ENCODE measurements around the gene RBM47.

RBM47 gene

GRCh38 chr4:40583850-40584439 is 45.7 kb downstream of the RBM47 start:
- H2AFZ ChIP-seq (ENCODE audit: low read length): no peak overlapping the region
- no peak overlapping the region for H4K8ac ChIP-seq (ENCODE audit: low read depth, low read length)
- no peak overlapping the region for H2BK5ac ChIP-seq (ENCODE audit: low read length)
- H3K9me3 ChIP-seq (replicated peaks in 1 of 2; ENCODE audit: control insufficient read depth in 2 of 2, insufficient read depth in 1 of 2, low read depth in 1 of 2, low read length in 2 of 2): no peaks in the 10 kb centered on the region
- H4K91ac ChIP-seq (ENCODE audit: low read depth, low read length, poor library complexity): no peak overlapping the region
- peak overlapping the region; percentile 34 for H3K18ac ChIP-seq (ENCODE audit: low read length)
- H3K14ac ChIP-seq (ENCODE audit: low read length): no peak overlapping the region
- no CpG with 5 or more reads among the region's 9 CpGs for WGBS, 2 donors (ENCODE audit: extremely low coverage in 2 of 2, insufficient read length in 2 of 2, insufficient replicate concordance in 1 of 2)
- H3K27me3 ChIP-seq (ENCODE audit: control insufficient read depth in 3 of 3, insufficient read depth in 3 of 3, low read depth in 1 of 3, low read length in 3 of 3): no peaks in the 10 kb centered on the region
- no peak overlapping the region for H2BK120ac ChIP-seq (ENCODE audit: low read depth, low read length)
- no peak overlapping the region for H3K23ac ChIP-seq (ENCODE audit: low read depth, low read length, poor library complexity)
- H3K4me2 ChIP-seq (ENCODE audit: insufficient read depth, low read length, poor library complexity, severe bottlenecking): no peak overlapping the region
- no peak overlapping the region for H3K27ac ChIP-seq (replicated peaks; ENCODE audit: low read length)
- H3K4me3 ChIP-seq (ENCODE audit: low read length in 2 of 2): no peak overlapping the region
- H3K4ac ChIP-seq (ENCODE audit: low read length): no peak overlapping the region
- H2AK5ac ChIP-seq (ENCODE audit: low read depth, low read length): no peak overlapping the region
- H3K79me1 ChIP-seq (ENCODE audit: low read depth, low read length): no peaks in the 10 kb centered on the region
- peaks cover 0 to 4% of the 10 kb centered on the region in 2 donors for H3K4me1 ChIP-seq (ENCODE audit: control insufficient read depth in 2 of 2, insufficient read depth in 1 of 2, low read depth in 1 of 2, low read length in 2 of 2)
- no peak for DNase-seq (ENCODE audit: low spot score)
- no peak overlapping the region for H2BK12ac ChIP-seq (ENCODE audit: low read length)
- H3K36me3 ChIP-seq (replicated peaks in 1 of 2; ENCODE audit: control insufficient read depth in 2 of 2, insufficient read depth in 2 of 2, low read length in 2 of 2): no peaks in the 10 kb centered on the region
- H3K9ac ChIP-seq (ENCODE audit: low read depth, low read length, poor library complexity): no peak overlapping the region
- H2BK15ac ChIP-seq (ENCODE audit: low read length): no peak overlapping the region

GRCh38 chr4:40582413-40582812 is 47.3 kb downstream of the RBM47 start:
- DNase-seq (ENCODE audit: low spot score): no peak
- no peak overlapping the region for H3K4ac ChIP-seq (ENCODE audit: low read length)
- H3K9me3 ChIP-seq (replicated peaks in 1 of 2; ENCODE audit: control insufficient read depth in 2 of 2, insufficient read depth in 1 of 2, low read depth in 1 of 2, low read length in 2 of 2): no peaks in the 10 kb centered on the region
- no peak overlapping the region for H2BK15ac ChIP-seq (ENCODE audit: low read length)
- H2AK5ac ChIP-seq (ENCODE audit: low read depth, low read length): no peak overlapping the region
- H4K8ac ChIP-seq (ENCODE audit: low read depth, low read length): no peak overlapping the region
- no peaks in the 10 kb centered on the region for H3K79me1 ChIP-seq (ENCODE audit: low read depth, low read length)
- no peak overlapping the region for H3K23ac ChIP-seq (ENCODE audit: low read depth, low read length, poor library complexity)
- H3K27me3 ChIP-seq (ENCODE audit: control insufficient read depth in 3 of 3, insufficient read depth in 3 of 3, low read depth in 1 of 3, low read length in 3 of 3): no peaks in the 10 kb centered on the region
- no peak overlapping the region for H2BK5ac ChIP-seq (ENCODE audit: low read length)
- WGBS, 2 donors (ENCODE audit: extremely low coverage in 2 of 2, insufficient read length in 2 of 2, insufficient replicate concordance in 1 of 2): no CpG with 5 or more reads among the region's 7 CpGs
- no peak overlapping the region for H2AFZ ChIP-seq (ENCODE audit: low read length)
- H2BK120ac ChIP-seq (ENCODE audit: low read depth, low read length): no peak overlapping the region
- H2BK12ac ChIP-seq (ENCODE audit: low read length): no peak overlapping the region
- no peak overlapping the region for H3K14ac ChIP-seq (ENCODE audit: low read length)
- H3K36me3 ChIP-seq (replicated peaks in 1 of 2; ENCODE audit: control insufficient read depth in 2 of 2, insufficient read depth in 2 of 2, low read length in 2 of 2): no peaks in the 10 kb centered on the region
- H3K4me2 ChIP-seq (ENCODE audit: insufficient read depth, low read length, poor library complexity, severe bottlenecking): no peak overlapping the region
- H3K4me3 ChIP-seq (ENCODE audit: low read length in 2 of 2): no peak overlapping the region
- no peak overlapping the region for H3K27ac ChIP-seq (replicated peaks; ENCODE audit: low read length)
- peaks cover 0 to 5% of the 10 kb centered on the region in 2 donors for H3K4me1 ChIP-seq (ENCODE audit: control insufficient read depth in 2 of 2, insufficient read depth in 1 of 2, low read depth in 1 of 2, low read length in 2 of 2)
- H3K9ac ChIP-seq (ENCODE audit: low read depth, low read length, poor library complexity): no peak overlapping the region
- no peak overlapping the region for H3K18ac ChIP-seq (ENCODE audit: low read length)
- no peak overlapping the region for H4K91ac ChIP-seq (ENCODE audit: low read depth, low read length, poor library complexity)

GRCh38 chr4:40581254-40582140 is 48.2 kb downstream of the RBM47 start:
- H3K9ac ChIP-seq (ENCODE audit: low read depth, low read length, poor library complexity): no peak overlapping the region
- no peak overlapping the region for H3K4ac ChIP-seq (ENCODE audit: low read length)
- no peak overlapping the region for H4K91ac ChIP-seq (ENCODE audit: low read depth, low read length, poor library complexity)
- no CpG with 5 or more reads among the region's 15 CpGs for WGBS, 2 donors (ENCODE audit: extremely low coverage in 2 of 2, insufficient read length in 2 of 2, insufficient replicate concordance in 1 of 2)
- H2AFZ ChIP-seq (ENCODE audit: low read length): no peak overlapping the region
- H3K14ac ChIP-seq (ENCODE audit: low read length): no peak overlapping the region
- H3K4me1 ChIP-seq (ENCODE audit: control insufficient read depth in 2 of 2, insufficient read depth in 1 of 2, low read depth in 1 of 2, low read length in 2 of 2): peaks cover 0 to 9% of the 10 kb centered on the region in 2 donors
- no peak overlapping the region for H2AK5ac ChIP-seq (ENCODE audit: low read depth, low read length)
- H2BK12ac ChIP-seq (ENCODE audit: low read length): no peak overlapping the region
- H3K27ac ChIP-seq (replicated peaks; ENCODE audit: low read length): no peak overlapping the region
- H2BK120ac ChIP-seq (ENCODE audit: low read depth, low read length): no peak overlapping the region
- DNase-seq (ENCODE audit: low spot score): no peak
- H3K9me3 ChIP-seq (replicated peaks in 1 of 2; ENCODE audit: control insufficient read depth in 2 of 2, insufficient read depth in 1 of 2, low read depth in 1 of 2, low read length in 2 of 2): no peaks in the 10 kb centered on the region
- H3K79me1 ChIP-seq (ENCODE audit: low read depth, low read length): no peaks in the 10 kb centered on the region
- H2BK5ac ChIP-seq (ENCODE audit: low read length): no peak overlapping the region
- no peaks in the 10 kb centered on the region for H3K27me3 ChIP-seq (ENCODE audit: control insufficient read depth in 3 of 3, insufficient read depth in 3 of 3, low read depth in 1 of 3, low read length in 3 of 3)
- no peak overlapping the region for H3K23ac ChIP-seq (ENCODE audit: low read depth, low read length, poor library complexity)
- peak overlapping the region; percentile 45 for H3K18ac ChIP-seq (ENCODE audit: low read length)
- H2BK15ac ChIP-seq (ENCODE audit: low read length): no peak overlapping the region
- H3K4me3 ChIP-seq (ENCODE audit: low read length in 2 of 2): no peak overlapping the region
- no peak overlapping the region for H4K8ac ChIP-seq (ENCODE audit: low read depth, low read length)
- no peak overlapping the region for H3K4me2 ChIP-seq (ENCODE audit: insufficient read depth, low read length, poor library complexity, severe bottlenecking)
- no peaks in the 10 kb centered on the region for H3K36me3 ChIP-seq (replicated peaks in 1 of 2; ENCODE audit: control insufficient read depth in 2 of 2, insufficient read depth in 2 of 2, low read length in 2 of 2)

GRCh38 chr4:40579983-40580382 is 49.7 kb downstream of the RBM47 start:
- H3K23ac ChIP-seq (ENCODE audit: low read depth, low read length, poor library complexity): no peak overlapping the region
- H2BK15ac ChIP-seq (ENCODE audit: low read length): no peak overlapping the region
- no CpG with 5 or more reads among the region's 3 CpGs for WGBS, 2 donors (ENCODE audit: extremely low coverage in 2 of 2, insufficient read length in 2 of 2, insufficient replicate concordance in 1 of 2)
- no peak overlapping the region for H2BK12ac ChIP-seq (ENCODE audit: low read length)
- H3K36me3 ChIP-seq (replicated peaks in 1 of 2; ENCODE audit: control insufficient read depth in 2 of 2, insufficient read depth in 2 of 2, low read length in 2 of 2): no peaks in the 10 kb centered on the region
- H3K14ac ChIP-seq (ENCODE audit: low read length): no peak overlapping the region
- H3K27ac ChIP-seq (replicated peaks; ENCODE audit: low read length): no peak overlapping the region
- H3K9me3 ChIP-seq (replicated peaks in 1 of 2; ENCODE audit: control insufficient read depth in 2 of 2, insufficient read depth in 1 of 2, low read depth in 1 of 2, low read length in 2 of 2): no peaks in the 10 kb centered on the region
- H3K18ac ChIP-seq (ENCODE audit: low read length): no peak overlapping the region
- no peaks in the 10 kb centered on the region for H3K79me1 ChIP-seq (ENCODE audit: low read depth, low read length)
- no peak overlapping the region for H2AFZ ChIP-seq (ENCODE audit: low read length)
- no peak overlapping the region for H3K4me2 ChIP-seq (ENCODE audit: insufficient read depth, low read length, poor library complexity, severe bottlenecking)
- no peak for DNase-seq (ENCODE audit: low spot score)
- peaks cover 0 to 6% of the 10 kb centered on the region in 2 donors for H3K4me1 ChIP-seq (ENCODE audit: control insufficient read depth in 2 of 2, insufficient read depth in 1 of 2, low read depth in 1 of 2, low read length in 2 of 2)
- no peak overlapping the region for H3K4me3 ChIP-seq (ENCODE audit: low read length in 2 of 2)
- no peak overlapping the region for H3K4ac ChIP-seq (ENCODE audit: low read length)
- no peak overlapping the region for H2AK5ac ChIP-seq (ENCODE audit: low read depth, low read length)
- H2BK5ac ChIP-seq (ENCODE audit: low read length): no peak overlapping the region
- no peak overlapping the region for H3K9ac ChIP-seq (ENCODE audit: low read depth, low read length, poor library complexity)
- no peak overlapping the region for H4K8ac ChIP-seq (ENCODE audit: low read depth, low read length)
- no peaks in the 10 kb centered on the region for H3K27me3 ChIP-seq (ENCODE audit: control insufficient read depth in 3 of 3, insufficient read depth in 3 of 3, low read depth in 1 of 3, low read length in 3 of 3)
- H4K91ac ChIP-seq (ENCODE audit: low read depth, low read length, poor library complexity): no peak overlapping the region
- H2BK120ac ChIP-seq (ENCODE audit: low read depth, low read length): no peak overlapping the region

Data from neuronal stem cell (in vitro differentiated cells).